GM12878 (cell line): ENCODE measurements around the gene HDAC5. TPM values are rescaled to one million over a fixed set of nuclear protein-coding genes. Genes with fewer than 3 reads are reported as not detected.

Source experiments
- ATAC-seq: fragments of 200-7000 bp; cut with Tn5 transposase; 3 replicates; pipeline ENCODE4 v1.9.1; 2020; ENCODE audit warnings: mild to moderate bottlenecking, moderate library complexity
- BruUV-seq: library from RNA; stranded (reverse); fragments of 400-500 nt; replicated peaks from 2 replicates; lab custom pipeline; 2021; lab: Mats Ljungman, UMichigan
- CTCF ChIA-PET: fragments of 300-600 bp; sonication (Branson Sonifier 250); formaldehyde crosslinking; extraction: SDS; loops from one replicate; lab custom pipeline; 2021; ENCODE audit warnings: inconsistent platforms; lab: Yijun Ruan, JAX
- POLR2A ChIA-PET: fragments of 350-600 bp; formaldehyde crosslinking; extraction: SDS; loops from one replicate; lab custom pipeline; 2021; ENCODE audit warnings: inconsistent platforms; lab: Charles Lee
- RAD21 ChIA-PET: fragments of 300-600 bp; sonication (Branson Sonifier 250); formaldehyde crosslinking; loops from one replicate; lab custom pipeline; 2023; ENCODE audit warnings: antibody characterized with exemption; ENCODE audit not compliant: unreplicated experiment; lab: Charles Lee
- SMC1A ChIA-PET: fragments of 300-600 bp; sonication (Branson Sonifier 250); formaldehyde crosslinking; loops from one replicate; lab custom pipeline; 2023; ENCODE audit not compliant: unreplicated experiment, uncharacterized antibody; lab: Charles Lee
- DNase-seq: peaks from one replicate; pipeline ENCODE4 v3.0.0-alpha.2; 2011; ENCODE audit warnings: low read depth, low spot score
- FAIRE-seq: peaks from 3 replicates; lab custom pipeline; 2011; peaks lifted over from hg19 to GRCh38; lab: Jason Lieb, UNC
- H2AFZ ChIP-seq: 2 replicates; pipeline ENCODE4 v1.6.0; 2011; ENCODE audit warnings: low read depth, low read length, control low read depth; ENCODE audit not compliant: control insufficient read depth
- H3K27ac ChIP-seq: 2 replicates; pipeline ENCODE4 v1.5.1; 2011; ENCODE audit warnings: control low read depth; ENCODE audit not compliant: control insufficient read depth, insufficient read depth
- H3K27me3 ChIP-seq, 2 experiments: replicated peaks in 1 of 2; 2 replicates each; pipeline versions ENCODE4 v1.6.0 to v1.6.1; 2011; ENCODE audit warnings: low read length in 1 of 2; ENCODE audit not compliant: control insufficient read depth in 2 of 2, insufficient read depth in 2 of 2
- H3K36me3 ChIP-seq, 2 experiments: 2 replicates each; pipeline ENCODE4 v1.5.1; 2011; ENCODE audit warnings: low read length in 1 of 2; ENCODE audit not compliant: control insufficient read depth in 2 of 2, insufficient read depth in 2 of 2
- H3K4me1 ChIP-seq: 2 replicates; pipeline ENCODE4 v1.6.1; 2011; ENCODE audit warnings: mild to moderate bottlenecking, low read length, moderate library complexity, mixed read lengths; ENCODE audit not compliant: control insufficient read depth, insufficient read depth
- H3K4me2 ChIP-seq: 2 replicates; pipeline ENCODE4 v1.6.0; 2011; ENCODE audit warnings: control low read depth; ENCODE audit not compliant: control insufficient read depth, insufficient read depth
- H3K4me3 ChIP-seq: fragments of 200-600 bp; sonication (generic); 2 replicates; pipeline ENCODE4 v1.5.1; 2016
- H3K79me2 ChIP-seq: 2 replicates; pipeline ENCODE4 v1.6.0; 2011; ENCODE audit warnings: low read length; ENCODE audit not compliant: control insufficient read depth, insufficient read depth
- H3K9ac ChIP-seq: 2 replicates; pipeline ENCODE4 v1.8.0; 2011; ENCODE audit warnings: low read length, control low read depth, mixed read lengths; ENCODE audit not compliant: control insufficient read depth, insufficient read depth
- H3K9me3 ChIP-seq: replicated peaks from 3 replicates; pipeline ENCODE4 v1.5.1; 2011; ENCODE audit warnings: mild to moderate bottlenecking, low read length; ENCODE audit not compliant: control insufficient read depth, insufficient read depth
- H4K20me1 ChIP-seq: 2 replicates; pipeline ENCODE4 v1.6.0; 2011; ENCODE audit not compliant: control insufficient read depth, insufficient read depth
- BCL11A ChIP-seq: IDR thresholded peaks from 2 replicates; pipeline ENCODE4 v1.6.1; 2011; ENCODE audit warnings: low read depth, low read length
- CBX5 ChIP-seq: sonication (generic); IDR thresholded peaks from 2 replicates; pipeline ENCODE4 v1.6.1; 2016; ENCODE audit warnings: low read depth, moderate library complexity, mild to moderate bottlenecking, inconsistent platforms
- KLF5 ChIP-seq: fragments of 450-650 bp; IDR thresholded peaks from 2 replicates; pipeline ENCODE4 v1.6.1; 2014; ENCODE audit warnings: mild to moderate bottlenecking; ENCODE audit not compliant: partially characterized antibody
- MEF2A ChIP-seq: IDR thresholded peaks from 2 replicates; pipeline ENCODE4 v1.6.1; 2011; ENCODE audit warnings: low read depth, mild to moderate bottlenecking, low read length, moderate library complexity; ENCODE audit not compliant: insufficient read depth
- NBN ChIP-seq: fragments of 450-650 bp; IDR thresholded peaks from 2 replicates; pipeline ENCODE4 v1.6.1; 2016
- NFIC ChIP-seq: IDR thresholded peaks from 2 replicates; pipeline ENCODE4 v1.6.1; 2012; ENCODE audit warnings: low read depth, mild to moderate bottlenecking, inconsistent platforms, low read length, moderate library complexity
- NFYB ChIP-seq: IDR thresholded peaks from 2 replicates; pipeline ENCODE4 v1.6.1; 2011; ENCODE audit warnings: low read depth, mild to moderate bottlenecking, low read length, improper control_type of control experiment, moderate library complexity; ENCODE audit not compliant: insufficient read depth
- RFX5 ChIP-seq: IDR thresholded peaks from 2 replicates; pipeline ENCODE4 v1.6.1; 2011; ENCODE audit warnings: low read depth, low read length, improper control_type of control experiment
- SREBF1 ChIP-seq: IDR thresholded peaks from 2 replicates; pipeline ENCODE4 v1.6.1; 2012; ENCODE audit warnings: mild to moderate bottlenecking, low read length
- SREBF2 ChIP-seq: IDR thresholded peaks from 2 replicates; pipeline ENCODE4 v1.6.1; 2012; ENCODE audit warnings: mild to moderate bottlenecking, low read length
- SUZ12 ChIP-seq: fragments of 200-600 bp; sonication (generic); IDR thresholded peaks from one replicate; pipeline ENCODE4 v1.6.1; 2018; ENCODE audit warnings: antibody characterized with exemption, mild to moderate bottlenecking; ENCODE audit not compliant: unreplicated experiment
- TBL1XR1 ChIP-seq: IDR thresholded peaks from 2 replicates; pipeline ENCODE4 v1.6.1; 2012; ENCODE audit warnings: low read depth, low read length, improper control_type of control experiment
- TCF12 ChIP-seq: IDR thresholded peaks from 2 replicates; pipeline ENCODE4 v1.6.1; 2011; ENCODE audit warnings: low read depth, mild to moderate bottlenecking, low read length
- TCF7 ChIP-seq: IDR thresholded peaks from 2 replicates; pipeline ENCODE4 v1.6.1; 2014; ENCODE audit warnings: antibody characterized with exemption, borderline replicate concordance
- ZBED1 ChIP-seq: IDR thresholded peaks from 2 replicates; pipeline ENCODE4 v1.6.1; 2016; ENCODE audit warnings: borderline replicate concordance
- ZNF217 ChIP-seq: fragments of 450-650 bp; IDR thresholded peaks from 2 replicates; pipeline ENCODE4 v1.6.1; 2017; ENCODE audit warnings: antibody characterized with exemption, mild to moderate bottlenecking
- WGBS: methylation state at CpG from one replicate; pipeline ENCODE4 v1.1.6; 2016; ENCODE audit warnings: low lambda C conversion rate; ENCODE audit not compliant: insufficient replicate concordance, insufficient coverage; ENCODE audit errors: missing lambda C conversion rate; 5-methylcytosine and 5-hydroxymethylcytosine counted together
- in situ Hi-C: fragments of 300-500 bp; cut with MboI; formaldehyde crosslinking; loops from 9 replicates; pipeline ENCODE4 v1.14.3; 2018; ENCODE audit warnings: mixed read lengths
- intact Hi-C: fragments of 100-400 bp; cut with micrococcal nuclease; formaldehyde crosslinking; loops from one replicate; pipeline ENCODE4 v1.14.2; 2022; ENCODE audit not compliant: unreplicated experiment
- polyA plus RNA-seq, 11 experiments: library from polyadenylated mRNA; depleted of rRNA in 4 of 11; unstranded in 6 of 11; stranded (reverse) in 5 of 11; fragments of >200 nt; fragmentation: Nextera tagmentation in 4 of 11; fragmentation: Illumina TruSeq in 1 of 11; extraction: Ambion mirVana in 4 of 11; extraction: Trizol in 1 of 11; gene quantifications; 1 replicate in 1 of 11; 2 replicates in 10 of 11; pipeline versions ENCODE4 v1.2.1 to v1.2.3, GENCODE V29; 2011 to 2016; ENCODE audit warnings: inconsistent platforms in 2 of 11, missing spikeins in 2 of 11, low read depth in 1 of 11
- total RNA-seq, 4 experiments: library from RNA; depleted of rRNA in 3 of 4; stranded (reverse); fragments of >200 nt in 3 of 4; fragmentation: Illumina TruSeq in 1 of 4; extraction: Trizol in 1 of 4; gene quantifications; 2 replicates each; pipeline versions ENCODE4 v1.2.1 to v1.2.3, GENCODE V29; 2013 to 2021
- TF ChIP-seq, protein P1 (sequence below): fragments of 150-350 bp; IDR thresholded peaks from 2 replicates; pipeline ENCODE4 v1.6.1; 2016; ENCODE audit warnings: low read depth, low read length
- TF ChIP-seq, protein P2 (sequence below): fragments of 150-350 bp; IDR thresholded peaks from 2 replicates; pipeline ENCODE4 v1.6.1; 2014; ENCODE audit warnings: mild to moderate bottlenecking, low read depth, low read length

The HDAC5 gene
- total and polyA plus RNA-seq, 10 of the 15 experiments (the other 5 are each of a cell fraction or from before 2014, with no cell fraction given) = 1.1 to 58.0 (median 27.3) TPM

DNA sequence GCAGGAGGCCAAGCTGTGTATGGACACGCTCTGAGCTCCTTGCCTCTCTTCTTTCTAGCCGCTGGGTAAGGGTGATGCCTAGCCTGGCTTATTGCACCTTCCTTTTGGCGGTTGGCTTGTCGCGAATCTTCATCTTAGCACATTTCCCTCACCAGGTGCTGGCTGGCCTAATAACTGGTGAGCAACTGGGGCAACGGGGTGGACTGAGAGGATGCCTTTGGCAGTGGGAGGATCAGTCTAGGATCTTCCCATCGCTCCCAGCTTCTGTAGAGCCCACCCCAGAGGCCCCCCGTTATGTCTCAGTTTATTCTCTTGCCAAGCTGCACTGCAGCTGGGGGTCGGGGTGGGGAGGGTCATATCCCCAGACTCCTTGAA lies 48.5 kb downstream of the HDAC5 start (continued):
- TF ChIP-seq MEF2A (no peak), KLF5 (no peak), TBL1XR1 (no peak), NFIC (no peak), RFX5 (no peak)
- TF ChIP-seq, protein P1, sequence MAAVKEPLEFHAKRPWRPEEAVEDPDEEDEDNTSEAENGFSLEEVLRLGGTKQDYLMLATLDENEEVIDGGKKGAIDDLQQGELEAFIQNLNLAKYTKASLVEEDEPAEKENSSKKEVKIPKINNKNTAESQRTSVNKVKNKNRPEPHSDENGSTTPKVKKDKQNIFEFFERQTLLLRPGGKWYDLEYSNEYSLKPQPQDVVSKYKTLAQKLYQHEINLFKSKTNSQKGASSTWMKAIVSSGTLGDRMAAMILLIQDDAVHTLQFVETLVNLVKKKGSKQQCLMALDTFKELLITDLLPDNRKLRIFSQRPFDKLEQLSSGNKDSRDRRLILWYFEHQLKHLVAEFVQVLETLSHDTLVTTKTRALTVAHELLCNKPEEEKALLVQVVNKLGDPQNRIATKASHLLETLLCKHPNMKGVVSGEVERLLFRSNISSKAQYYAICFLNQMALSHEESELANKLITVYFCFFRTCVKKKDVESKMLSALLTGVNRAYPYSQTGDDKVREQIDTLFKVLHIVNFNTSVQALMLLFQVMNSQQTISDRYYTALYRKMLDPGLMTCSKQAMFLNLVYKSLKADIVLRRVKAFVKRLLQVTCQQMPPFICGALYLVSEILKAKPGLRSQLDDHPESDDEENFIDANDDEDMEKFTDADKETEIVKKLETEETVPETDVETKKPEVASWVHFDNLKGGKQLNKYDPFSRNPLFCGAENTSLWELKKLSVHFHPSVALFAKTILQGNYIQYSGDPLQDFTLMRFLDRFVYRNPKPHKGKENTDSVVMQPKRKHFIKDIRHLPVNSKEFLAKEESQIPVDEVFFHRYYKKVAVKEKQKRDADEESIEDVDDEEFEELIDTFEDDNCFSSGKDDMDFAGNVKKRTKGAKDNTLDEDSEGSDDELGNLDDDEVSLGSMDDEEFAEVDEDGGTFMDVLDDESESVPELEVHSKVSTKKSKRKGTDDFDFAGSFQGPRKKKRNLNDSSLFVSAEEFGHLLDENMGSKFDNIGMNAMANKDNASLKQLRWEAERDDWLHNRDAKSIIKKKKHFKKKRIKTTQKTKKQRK = no peak

DNA sequence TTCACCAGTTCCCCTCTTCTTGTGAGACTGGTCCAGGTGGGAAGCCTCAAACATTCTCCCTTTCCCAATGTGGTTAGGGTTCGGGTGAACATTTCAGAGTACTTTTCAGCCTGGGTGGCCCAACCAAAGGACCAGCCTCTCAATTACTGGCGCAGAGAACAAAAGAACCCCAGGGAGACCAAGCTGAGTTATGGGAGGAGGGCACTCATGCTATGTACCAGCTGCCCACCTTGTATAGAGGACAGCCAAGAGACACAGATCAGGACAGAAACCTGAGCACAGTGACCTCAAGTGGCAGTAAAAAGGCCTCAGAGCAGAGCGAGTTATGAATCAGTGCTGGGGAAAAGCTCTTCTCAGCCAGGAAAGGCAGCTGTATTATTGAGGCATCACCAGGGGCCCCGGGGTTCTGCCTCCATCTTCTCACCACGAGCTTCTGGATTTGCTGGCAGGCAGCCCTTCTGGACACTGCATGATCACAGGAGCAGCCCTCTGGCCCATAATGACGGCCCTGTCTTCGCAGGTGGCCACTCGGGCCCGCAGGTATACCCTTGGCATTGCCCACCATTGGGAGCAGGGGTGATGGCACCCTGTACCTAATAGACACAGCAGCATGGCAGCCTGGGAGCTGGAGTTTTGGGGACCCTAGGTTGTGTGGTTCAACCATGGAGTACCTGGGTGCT lies 49.1 kb downstream of the HDAC5 start:
- ChIA-PET CTCF (interaction anchor here (1.0 to 1.5 kb wide), 5 partner anchors 11 to 49 kb away, joined by 3 to 5 read pairs (median 4); partner anchors contain the start of gene HDAC5), SMC1A (no interaction called here), RAD21 (interaction anchor here (0.6 kb wide), 1 partner anchor 130 kb away, joined by 3 read pairs; no protein-coding TSS in a partner anchor), POLR2A (interaction anchor here (0.5 kb wide), 1 partner anchor 112 kb away, joined by 5 read pairs; no protein-coding TSS in a partner anchor)
- H3K36me3 ChIP-seq = peaks cover 10% of the 10 kb centered on the region in 2 experiments; a peak in 3 of 4 replicates
- 86% methylated on average over 9 of the region's 9 CpGs for WGBS
- no peak overlapping the region for H2AFZ ChIP-seq
- 0 out of 2 replicates have a peak, but pooled peaks cover 3% of the 10 kb centered on the region for H3K4me1 ChIP-seq
- intact Hi-C loops (loop anchor here (5.0 kb wide), 1 partner anchor 38 kb away; no protein-coding TSS in a partner anchor), in situ Hi-C loops (no loop called here)
- ATAC-seq (no peak), DNase-seq (no peak), FAIRE-seq (no peak)
- H3K9me3 ChIP-seq = no peaks in the 10 kb centered on the region
- H3K4me2 ChIP-seq = no peak overlapping the region
- no peaks in the 10 kb centered on the region for H3K27me3 ChIP-seq
- no peak overlapping the region for H3K27ac ChIP-seq
- no TSS peak for BruUV-seq
- no peak overlapping the region for H3K9ac ChIP-seq
- no peak overlapping the region for H3K4me3 ChIP-seq
- H4K20me1 ChIP-seq = no peaks in the 10 kb centered on the region
- H3K79me2 ChIP-seq = peaks cover 14% of the 10 kb centered on the region
- TF ChIP-seq TCF7 (no peak), CBX5 (no peak), BCL11A (no peak), ZBED1 (no peak), SREBF2 (no peak), NBN (no peak), NFYB (no peak), ZNF217 (no peak), TCF12 (no peak), SUZ12 (no peak), SREBF1 (no peak)
- TF ChIP-seq, protein P2, sequence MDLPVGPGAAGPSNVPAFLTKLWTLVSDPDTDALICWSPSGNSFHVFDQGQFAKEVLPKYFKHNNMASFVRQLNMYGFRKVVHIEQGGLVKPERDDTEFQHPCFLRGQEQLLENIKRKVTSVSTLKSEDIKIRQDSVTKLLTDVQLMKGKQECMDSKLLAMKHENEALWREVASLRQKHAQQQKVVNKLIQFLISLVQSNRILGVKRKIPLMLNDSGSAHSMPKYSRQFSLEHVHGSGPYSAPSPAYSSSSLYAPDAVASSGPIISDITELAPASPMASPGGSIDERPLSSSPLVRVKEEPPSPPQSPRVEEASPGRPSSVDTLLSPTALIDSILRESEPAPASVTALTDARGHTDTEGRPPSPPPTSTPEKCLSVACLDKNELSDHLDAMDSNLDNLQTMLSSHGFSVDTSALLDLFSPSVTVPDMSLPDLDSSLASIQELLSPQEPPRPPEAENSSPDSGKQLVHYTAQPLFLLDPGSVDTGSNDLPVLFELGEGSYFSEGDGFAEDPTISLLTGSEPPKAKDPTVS = no peak
